GM23338 (cell line): ENCODE measurements around the gene CMIP. TPM values are rescaled to one million over a fixed set of nuclear protein-coding genes. Genes with fewer than 3 reads are reported as not detected.

ENCODE experiments used
- REST ChIP-seq: IDR thresholded peaks from one replicate; pipeline ENCODE4 v1.6.1; 2018; ENCODE audit warnings: antibody characterized with exemption; ENCODE audit not compliant: unreplicated experiment
- ZNF462 ChIP-seq: fragments of 250-450 bp; sonication (Bioruptor Pico); IDR thresholded peaks from 2 replicates; pipeline ENCODE4 v1.5.0; 2020; ENCODE audit warnings: mild to moderate bottlenecking, moderate library complexity
- polyA plus RNA-seq: library from polyadenylated mRNA; unstranded; fragments of >200 nt; fragmentation: Nextera tagmentation; extraction: Ambion mirVana; gene quantifications from 2 replicates; pipeline ENCODE4 v1.2.1, GENCODE V29; 2016
- total RNA-seq: library from RNA; depleted of rRNA; stranded (reverse); fragments of >200 nt; shearing (Covaris generic); gene quantifications from 2 replicates; pipeline ENCODE4 v1.2.3, GENCODE V29; 2014

Gene CMIP
- total and polyA plus RNA-seq, 2 experiments from 2014 or later: 9.5 to 62.3 TPM

- TF ChIP-seq ZNF462 (CRISPR knock-in tag) (no peak), REST (no peak)
These were observed 33.4 kb downstream of the CMIP start (continued) for GRCh38 chr16:81477697-81478693.
